Progenitor cell of endocrine pancreas (in vitro differentiated cells): ENCODE measurements around the gene NOX3. TPM values are rescaled to one million over a fixed set of nuclear protein-coding genes. Genes with fewer than 3 reads are reported as not detected.

Experiments used
- DNase-seq: peaks from one replicate; pipeline ENCODE4 v3.0.0; 2021; ENCODE audit warnings: low spot score; ENCODE audit not compliant: unreplicated experiment
- H3K27ac Mint-ChIP-seq: 2 replicates; pipeline ENCODE4 v1.8.0; 2021; ENCODE audit warnings: mild to moderate bottlenecking, moderate library complexity, mixed read lengths
- H3K27me3 Mint-ChIP-seq: 2 replicates; pipeline ENCODE4 v1.8.0; 2021; ENCODE audit warnings: mixed read lengths
- H3K36me3 Mint-ChIP-seq: 2 replicates; pipeline ENCODE4 v1.8.0; 2022; ENCODE audit warnings: mixed read lengths; ENCODE audit not compliant: insufficient read depth
- H3K4me1 Mint-ChIP-seq: 2 replicates; pipeline ENCODE4 v1.8.0; 2021; ENCODE audit warnings: low read depth, mixed read lengths
- H3K4me3 Mint-ChIP-seq: 2 replicates; pipeline ENCODE4 v1.8.0; 2021; ENCODE audit warnings: low read depth, mild to moderate bottlenecking, moderate library complexity, mixed read lengths
- H3K9me3 Mint-ChIP-seq: 2 replicates; pipeline ENCODE4 v1.8.0; 2021; ENCODE audit warnings: low read depth, mixed read lengths
- CTCF ChIP-seq: fragments of 200-600 bp; sonication (generic); IDR thresholded peaks from one replicate; pipeline ENCODE4 v1.5.0; 2021; ENCODE audit warnings: antibody characterized with exemption, mild to moderate bottlenecking; ENCODE audit not compliant: unreplicated experiment
- total RNA-seq: library from RNA; stranded (reverse); gene quantifications from 2 replicates; pipeline ENCODE4 v1.2.1, GENCODE V29; 2021

NOX3 gene
- total RNA-seq, 1 donor from 2014 or later, result not detected

DNA sequence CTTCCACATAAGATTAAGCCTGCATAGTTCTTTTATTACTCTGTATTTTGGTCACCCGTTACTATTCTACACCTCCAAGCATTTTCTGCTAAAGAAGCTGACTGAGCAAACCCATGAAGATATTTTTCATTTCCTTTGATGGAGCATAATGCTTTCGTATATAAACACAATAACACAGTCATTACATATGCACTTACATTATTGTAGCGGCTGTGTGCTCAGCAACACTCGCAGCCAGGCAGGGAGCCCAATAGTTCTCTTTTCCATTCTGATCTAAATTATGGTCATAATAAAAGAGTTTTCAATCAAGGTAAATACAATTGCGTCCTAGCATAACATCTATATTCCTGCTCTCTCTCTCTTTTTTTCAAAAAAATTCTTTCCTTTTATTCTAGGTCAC is 71.7 kb downstream of the NOX3 start:
- Mint-ChIP-seq H3K4me1 (no peaks in the 10 kb centered on the region), H3K4me3 (no peak overlapping the region), H3K27me3 (no peaks in the 10 kb centered on the region), H3K9me3 (no peaks in the 10 kb centered on the region), H3K36me3 (no peaks in the 10 kb centered on the region), H3K27ac (no peak overlapping the region)
- no peak for DNase-seq
- TF ChIP-seq CTCF, result no peak

GRCh38 chr6:155382338-155382685 is 73.3 kb downstream of the NOX3 start:
- no peaks in the 10 kb centered on the region for H3K9me3 Mint-ChIP-seq
- H3K4me1 Mint-ChIP-seq, result no peaks in the 10 kb centered on the region
- H3K36me3 Mint-ChIP-seq, result no peaks in the 10 kb centered on the region
- no peak overlapping the region for H3K4me3 Mint-ChIP-seq
- TF ChIP-seq CTCF, result no peak
- no peak overlapping the region for H3K27ac Mint-ChIP-seq
- H3K27me3 Mint-ChIP-seq, result no peaks in the 10 kb centered on the region
- no peak for DNase-seq

DNA sequence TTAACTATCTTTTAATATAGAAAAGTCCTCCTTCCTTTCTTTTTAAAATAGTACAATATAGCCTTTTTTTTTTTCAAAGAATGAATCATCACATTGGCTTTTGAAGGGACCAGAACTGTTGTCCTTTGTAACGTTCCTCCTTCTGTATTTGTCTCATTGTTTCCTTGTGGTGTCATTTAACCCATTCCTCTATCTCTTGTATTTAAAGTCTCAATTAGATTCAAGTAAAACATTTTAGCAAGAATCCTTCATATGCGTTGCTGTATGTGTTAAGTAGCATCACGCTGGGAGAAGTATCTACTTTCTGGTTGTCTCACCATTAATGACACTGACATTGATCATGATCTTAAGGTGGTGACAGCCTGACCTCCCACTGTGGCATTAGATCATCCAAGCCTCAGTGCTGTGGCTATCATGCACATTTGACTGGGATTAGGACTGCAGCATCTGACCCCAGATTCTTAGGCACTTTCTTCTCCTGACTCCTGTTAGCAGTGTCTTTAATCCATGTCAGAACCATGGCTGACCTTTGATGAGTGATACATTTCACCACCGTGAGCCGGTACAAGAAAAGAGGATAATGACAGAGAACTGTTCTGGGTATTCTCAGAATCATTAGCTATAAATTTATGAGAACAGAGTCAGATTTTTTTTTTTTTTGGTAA is 73.8 kb downstream of the NOX3 start:
- no peaks in the 10 kb centered on the region for H3K36me3 Mint-ChIP-seq
- no peak for TF ChIP-seq CTCF
- H3K27ac Mint-ChIP-seq, result no peak overlapping the region
- H3K27me3 Mint-ChIP-seq, result no peaks in the 10 kb centered on the region
- no peaks in the 10 kb centered on the region for H3K9me3 Mint-ChIP-seq
- H3K4me3 Mint-ChIP-seq, result no peak overlapping the region
- H3K4me1 Mint-ChIP-seq, result no peaks in the 10 kb centered on the region
- no peak for DNase-seq

GRCh38 chr6:155380666-155381332 is 74.8 kb downstream of the NOX3 start:
- Mint-ChIP-seq H3K27ac (no peak overlapping the region), H3K36me3 (no peaks in the 10 kb centered on the region), H3K4me3 (no peak overlapping the region), H3K4me1 (no peaks in the 10 kb centered on the region), H3K27me3 (no peaks in the 10 kb centered on the region), H3K9me3 (no peaks in the 10 kb centered on the region)
- no peak for DNase-seq
- TF ChIP-seq CTCF, result no peak

DNA sequence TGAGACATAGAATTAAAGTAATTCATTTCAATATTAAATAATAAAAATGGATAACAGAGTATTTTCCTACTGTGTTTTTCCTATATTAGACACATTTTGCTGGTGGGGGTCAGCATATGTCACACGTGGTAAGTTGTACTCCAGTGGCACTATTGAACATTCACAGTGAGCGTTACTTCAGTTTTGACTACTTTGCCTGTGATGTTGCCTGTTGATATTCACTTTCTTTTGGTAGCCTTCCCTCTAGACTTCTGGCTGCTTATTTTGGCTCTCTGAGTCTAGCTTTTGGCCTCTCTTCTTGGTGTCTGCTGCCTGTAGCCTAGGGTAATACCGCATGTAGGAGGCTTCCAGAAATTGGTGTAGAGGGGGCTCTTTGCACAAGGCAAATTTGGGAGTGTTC is 76.9 kb downstream of the NOX3 start:
- Mint-ChIP-seq H3K9me3 (no peaks in the 10 kb centered on the region), H3K4me1 (peaks cover 7% of the 10 kb centered on the region)
- TF ChIP-seq CTCF, result no peak

More for the DNA sequence above, 76.9 kb downstream of the NOX3 start:
- Mint-ChIP-seq H3K4me3 (no peak overlapping the region), H3K36me3 (no peaks in the 10 kb centered on the region), H3K27ac (no peak overlapping the region), H3K27me3 (no peaks in the 10 kb centered on the region)
- no peak for DNase-seq
